GM23338 (cell line): ENCODE data around the gene C2orf68. TPM values are rescaled to one million over a fixed set of nuclear protein-coding genes. Genes with fewer than 3 reads are reported as not detected.
A peak's percentile ranks its signal among the peaks of the same experiment; 100 is the strongest.

Experiments
- ATAC-seq: fragments of 200-7000 bp; cut with Tn5 transposase; 3 replicates; pipeline ENCODE4 v1.9.1; 2020
- DNase-seq: peaks from one replicate; pipeline ENCODE4 v3.0.0-alpha.2; 2015; ENCODE audit warnings: low spot score
- H2AFZ ChIP-seq: fragments of 200-600 bp; sonication (generic); 2 replicates; pipeline ENCODE4 v1.8.0; 2016; ENCODE audit warnings: antibody characterized with exemption, mild to moderate bottlenecking, moderate library complexity
- H3F3A ChIP-seq: fragments of 200-600 bp; sonication (generic); replicated peaks from 2 replicates; pipeline ENCODE4 v1.8.0; 2017; ENCODE audit warnings: antibody characterized with exemption, mixed run types, low read depth
- H3K27ac ChIP-seq: fragments of 200-600 bp; sonication (generic); 2 replicates; pipeline ENCODE4 v1.6.1; 2016; ENCODE audit warnings: low read depth
- H3K27me3 ChIP-seq: fragments of 200-600 bp; sonication (generic); 2 replicates; pipeline ENCODE4 v1.8.0; 2016; ENCODE audit warnings: mild to moderate bottlenecking, mixed run types, moderate library complexity; ENCODE audit not compliant: insufficient read depth
- H3K36me3 ChIP-seq: fragments of 200-600 bp; sonication (generic); 2 replicates; pipeline ENCODE4 v1.8.0; 2016; ENCODE audit warnings: mild to moderate bottlenecking; ENCODE audit not compliant: insufficient read depth
- H3K4me1 ChIP-seq: fragments of 200-600 bp; sonication (generic); 2 replicates; pipeline ENCODE4 v1.8.0; 2016; ENCODE audit warnings: mild to moderate bottlenecking, moderate library complexity; ENCODE audit not compliant: insufficient read depth
- H3K4me2 ChIP-seq: fragments of 200-600 bp; sonication (generic); 2 replicates; pipeline ENCODE4 v1.7.1; 2017; ENCODE audit warnings: mixed run types
- H3K4me3 ChIP-seq: fragments of 200-600 bp; sonication (generic); 2 replicates; pipeline ENCODE4 v1.6.1; 2016; ENCODE audit warnings: mixed run types
- H3K79me2 ChIP-seq: fragments of 200-600 bp; sonication (generic); replicated peaks from 2 replicates; pipeline ENCODE4 v1.8.0; 2017; ENCODE audit warnings: mild to moderate bottlenecking; ENCODE audit not compliant: insufficient read depth
- H3K9me2 ChIP-seq: fragments of 200-600 bp; sonication (generic); 2 replicates; pipeline ENCODE4 v1.8.0; 2017; ENCODE audit not compliant: insufficient read depth
- H4K20me1 ChIP-seq: fragments of 200-600 bp; sonication (generic); replicated peaks from 2 replicates; pipeline ENCODE4 v1.8.0; 2017; ENCODE audit warnings: mild to moderate bottlenecking; ENCODE audit not compliant: insufficient read depth
- H3K27ac Mint-ChIP-seq: 2 replicates; pipeline ENCODE4 v1.8.0; 2020; ENCODE audit warnings: inconsistent platforms, mild to moderate bottlenecking, moderate library complexity, mixed read lengths
- H3K27me3 Mint-ChIP-seq: 3 replicates; pipeline ENCODE4 v1.8.0; 2022; ENCODE audit warnings: low read depth, mild to moderate bottlenecking, moderate library complexity, mixed read lengths, inconsistent platforms; ENCODE audit not compliant: insufficient read depth, poor library complexity
- H3K36me3 Mint-ChIP-seq: 3 replicates; pipeline ENCODE4 v1.8.0; 2021; ENCODE audit warnings: low read depth, mild to moderate bottlenecking, inconsistent platforms, moderate library complexity, mixed read lengths
- H3K4me1 Mint-ChIP-seq: 3 replicates; pipeline ENCODE4 v1.8.0; 2020; ENCODE audit warnings: mild to moderate bottlenecking, inconsistent platforms, mixed read lengths
- H3K4me3 Mint-ChIP-seq: 3 replicates; pipeline ENCODE4 v1.8.0; 2021; ENCODE audit warnings: moderate library complexity, mild to moderate bottlenecking, inconsistent platforms, mixed read lengths
- H3K9me3 Mint-ChIP-seq: 3 replicates; pipeline ENCODE4 v1.8.0; 2020; ENCODE audit warnings: moderate library complexity, mild to moderate bottlenecking, inconsistent platforms, mixed read lengths
- CREB1 ChIP-seq: fragments of 250-450 bp; sonication (Bioruptor Pico); IDR thresholded peaks from 2 replicates; pipeline ENCODE4 v1.5.0; 2020; ENCODE audit warnings: low read depth, mild to moderate bottlenecking, moderate library complexity
- CTCF ChIP-seq, 2 experiments: fragments of 200-600 bp in 1 of 2; sonication (generic) in 1 of 2; conservative IDR thresholded peaks; 2 replicates each; pipeline versions ENCODE4 v1.5.1 to v1.6.1; 2016 to 2017; ENCODE audit warnings: antibody characterized with exemption in 2 of 2, low read depth in 2 of 2, mild to moderate bottlenecking in 2 of 2, moderate library complexity in 1 of 2
- ETS1 ChIP-seq: IDR thresholded peaks from 2 replicates; pipeline ENCODE4 v1.6.1; 2016; ENCODE audit warnings: antibody characterized with exemption
- EZH2 ChIP-seq: fragments of 200-600 bp; sonication (generic); IDR thresholded peaks from one replicate; pipeline ENCODE4 v1.8.0; 2017; ENCODE audit warnings: antibody characterized with exemption, mild to moderate bottlenecking, low read depth; ENCODE audit not compliant: unreplicated experiment
- EZH2phosphoT487 ChIP-seq: fragments of 200-600 bp; sonication (generic); IDR thresholded peaks from one replicate; pipeline ENCODE4 v1.8.1; 2018; ENCODE audit warnings: antibody characterized with exemption; ENCODE audit not compliant: unreplicated experiment
- JUNB ChIP-seq: IDR thresholded peaks from one replicate; pipeline ENCODE4 v1.6.1; 2016; ENCODE audit warnings: antibody characterized with exemption; ENCODE audit not compliant: unreplicated experiment
- NANOG ChIP-seq: IDR thresholded peaks from 2 replicates; pipeline ENCODE4 v1.6.1; 2016; ENCODE audit warnings: antibody characterized with exemption, borderline replicate concordance
- POLR2AphosphoS5 ChIP-seq: IDR thresholded peaks from 2 replicates; pipeline ENCODE4 v1.6.1; 2016; ENCODE audit warnings: antibody characterized with exemption, low read depth
- REST ChIP-seq: IDR thresholded peaks from one replicate; pipeline ENCODE4 v1.6.1; 2018; ENCODE audit warnings: antibody characterized with exemption; ENCODE audit not compliant: unreplicated experiment
- STAT1 ChIP-seq: IDR thresholded peaks from one replicate; pipeline ENCODE4 v1.6.1; 2016; ENCODE audit warnings: antibody characterized with exemption; ENCODE audit not compliant: unreplicated experiment
- ZNF114 ChIP-seq: fragments of 250-450 bp; sonication (Bioruptor Pico); IDR thresholded peaks from 2 replicates; pipeline ENCODE4 v1.5.0; 2020; ENCODE audit warnings: mild to moderate bottlenecking, moderate library complexity
- ZNF331 ChIP-seq: fragments of 250-450 bp; sonication (Bioruptor Pico); IDR thresholded peaks from 2 replicates; pipeline ENCODE4 v1.5.0; 2020; ENCODE audit warnings: low read depth, mild to moderate bottlenecking, moderate library complexity
- ZNF462 ChIP-seq: fragments of 250-450 bp; sonication (Bioruptor Pico); IDR thresholded peaks from 2 replicates; pipeline ENCODE4 v1.5.0; 2020; ENCODE audit warnings: mild to moderate bottlenecking, moderate library complexity
- polyA plus RNA-seq: library from polyadenylated mRNA; unstranded; fragments of >200 nt; fragmentation: Nextera tagmentation; extraction: Ambion mirVana; gene quantifications from 2 replicates; pipeline ENCODE4 v1.2.1, GENCODE V29; 2016
- total RNA-seq: library from RNA; depleted of rRNA; stranded (reverse); fragments of >200 nt; shearing (Covaris generic); gene quantifications from 2 replicates; pipeline ENCODE4 v1.2.3, GENCODE V29; 2014

Gene C2orf68
- total and polyA plus RNA-seq, 2 experiments from 2014 or later: 26.8 to 76.4 TPM

- Histone ChIP-seq H3K4me2 (peak overlapping the region; percentile 82), H3K27ac (no peak overlapping the region), H3K79me2 (no peaks in the 10 kb centered on the region), H3K27me3 (peaks cover 12% of the 10 kb centered on the region), H3K9me2 (no peaks in the 10 kb centered on the region), H3F3A (peaks cover 9% of the 10 kb centered on the region; the same call in 1 of the 2 replicates), H3K4me3 (no peak overlapping the region), H3K4me1 (peaks cover 29% of the 10 kb centered on the region), H4K20me1 (no peaks in the 10 kb centered on the region), H2AFZ (no peak overlapping the region), H3K36me3 (no peaks in the 10 kb centered on the region)
- H3K36me3 Mint-ChIP-seq: peaks cover 10% of the 10 kb centered on the region; the same call in 1 of the 3 replicates
- peak overlapping the region; percentile 61 for H3K27ac Mint-ChIP-seq
- H3K9me3 Mint-ChIP-seq: 0 out of 3 replicates have a peak, but pooled peaks cover 3% of the 10 kb centered on the region
- ATAC-seq (no peak), DNase-seq (no peak)
- H3K27me3 Mint-ChIP-seq: peaks cover 20% of the 10 kb centered on the region
- peak overlapping the region; percentile 85 for H3K4me3 Mint-ChIP-seq
- H3K4me1 Mint-ChIP-seq: peaks cover 30% of the 10 kb centered on the region
- no peak for TF ChIP-seq STAT1
- no peak for TF ChIP-seq REST
- TF ChIP-seq ZNF114 (CRISPR knock-in tag): no peak
- no peak for TF ChIP-seq POLR2AphosphoS5
- TF ChIP-seq EZH2phosphoT487: no peak
- TF ChIP-seq ETS1: no peak
- no peak for TF ChIP-seq NANOG
- TF ChIP-seq CREB1 (CRISPR knock-in tag): no peak
- no peak for TF ChIP-seq JUNB
- TF ChIP-seq CTCF (conservative IDR thresholded peaks at IDR 0.05; ENCODE audit: low read depth in 2 of 2): no peak
- no peak for TF ChIP-seq ZNF462 (CRISPR knock-in tag)
- TF ChIP-seq ZNF331: no peak
- TF ChIP-seq EZH2: no peak
These were observed 32.5 kb downstream of the C2orf68 start for GRCh38 chr2:85579266-85579935.
